GM19025 (cell line): ENCODE results near the gene SNX25.
"Not testable (repeated sequence)": the region's sequence is repeated elsewhere in the genome, so short reads cannot be mapped to it uniquely, and the experiment has no call there.

Experiments used
- ATAC-seq: cut with Tn5 transposase; IDR thresholded peaks from one replicate; pipeline ENCODE4 v1.9.1; 2021; ENCODE audit warnings: mild to moderate bottlenecking, low read depth, moderate library complexity; ENCODE audit not compliant: unreplicated experiment

Gene SNX25

DNA sequence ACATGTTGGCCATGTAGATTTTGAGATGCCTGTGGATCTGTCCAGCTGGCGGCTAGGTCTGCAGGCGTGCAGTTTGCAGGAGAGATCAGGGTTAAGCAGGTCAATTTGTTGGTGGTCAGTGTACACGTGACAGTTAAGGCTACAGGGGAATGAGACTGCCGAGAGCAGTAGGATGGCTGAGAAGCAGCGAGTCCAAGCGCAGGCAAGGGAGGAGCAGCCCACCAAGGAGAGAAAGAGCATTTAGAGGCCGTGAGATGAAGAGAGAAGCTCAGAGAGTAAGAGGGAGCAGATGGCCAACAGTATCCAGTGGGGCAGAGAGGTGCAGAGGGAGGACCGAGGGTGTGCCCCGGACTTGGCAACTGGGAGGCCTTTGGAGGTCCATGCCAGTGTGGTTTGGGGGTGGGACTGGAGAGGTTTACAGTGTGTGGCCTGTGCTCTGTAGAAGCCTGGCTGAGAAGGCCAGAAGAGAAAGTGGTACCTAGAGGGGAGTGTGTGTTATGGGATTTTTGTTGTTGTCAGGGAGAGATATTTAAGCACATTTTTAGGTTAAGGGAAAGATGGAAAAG is 18.4 kb downstream of the SNX25 start:
- no peak for ATAC-seq

GRCh38 chr4:185229021-185229818 is 19.8 kb downstream of the SNX25 start:
- ATAC-seq: no peak

GRCh38 chr4:185232370-185232769 is 23.0 kb downstream of the SNX25 start:
- no peak for ATAC-seq

DNA sequence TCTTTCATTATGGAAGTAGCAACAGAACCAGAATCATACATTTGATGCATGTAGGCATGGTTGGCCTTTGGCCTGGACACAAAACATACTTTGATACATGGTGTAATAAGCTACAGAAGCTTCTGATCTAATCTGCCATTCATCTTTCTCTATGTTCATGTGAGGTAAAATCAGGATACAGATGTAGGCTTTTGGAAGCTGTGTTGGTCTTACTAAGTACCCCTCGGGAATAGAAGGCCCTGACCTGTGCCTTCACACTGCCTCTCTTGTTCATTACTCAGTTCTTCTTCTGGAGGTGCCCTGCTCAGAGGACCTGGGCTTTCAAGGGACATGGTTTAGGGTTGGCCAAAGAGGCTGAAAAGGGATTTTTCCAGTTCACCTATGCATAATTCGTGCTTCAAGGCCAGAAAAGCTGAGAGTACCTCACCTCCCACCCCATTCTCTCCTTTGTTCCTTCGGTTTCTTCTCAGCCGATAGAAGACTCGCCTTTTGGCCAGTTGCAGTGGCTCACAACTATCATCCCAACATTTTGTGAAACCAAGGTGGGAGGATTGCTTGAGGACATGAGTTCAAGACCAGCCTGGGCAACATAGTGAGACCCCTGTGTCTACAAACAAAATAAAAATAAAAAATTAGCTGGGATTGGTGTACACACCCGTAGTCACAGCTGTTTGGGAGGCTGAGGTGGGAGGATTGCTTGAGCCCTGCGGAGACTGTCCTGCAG is 25.9 kb downstream of the SNX25 start:
- no peak for ATAC-seq

- ATAC-seq: no peak
Measured at GRCh38 chr4:185235843-185236503, 26.6 kb downstream of the SNX25 start.

DNA sequence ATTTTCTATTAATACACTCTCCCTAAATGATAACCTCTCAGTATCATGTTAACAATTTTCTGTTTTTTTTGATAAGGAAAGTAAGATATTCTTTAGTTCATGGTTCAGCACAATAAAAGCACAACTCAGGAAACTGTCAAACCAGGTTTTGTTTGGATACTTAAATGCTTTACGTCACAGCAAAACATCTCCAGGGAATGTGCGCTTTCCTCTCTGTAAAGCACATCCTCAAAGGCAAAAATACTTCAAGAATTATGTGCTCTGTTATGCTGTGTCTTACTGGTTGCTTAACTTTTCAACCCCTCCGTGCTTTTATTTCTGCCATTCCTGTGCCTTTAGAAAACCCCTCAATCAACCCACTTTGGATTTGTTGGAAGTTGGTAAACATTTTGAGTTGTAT is 27.8 kb downstream of the SNX25 start:
- ATAC-seq: no peak

DNA sequence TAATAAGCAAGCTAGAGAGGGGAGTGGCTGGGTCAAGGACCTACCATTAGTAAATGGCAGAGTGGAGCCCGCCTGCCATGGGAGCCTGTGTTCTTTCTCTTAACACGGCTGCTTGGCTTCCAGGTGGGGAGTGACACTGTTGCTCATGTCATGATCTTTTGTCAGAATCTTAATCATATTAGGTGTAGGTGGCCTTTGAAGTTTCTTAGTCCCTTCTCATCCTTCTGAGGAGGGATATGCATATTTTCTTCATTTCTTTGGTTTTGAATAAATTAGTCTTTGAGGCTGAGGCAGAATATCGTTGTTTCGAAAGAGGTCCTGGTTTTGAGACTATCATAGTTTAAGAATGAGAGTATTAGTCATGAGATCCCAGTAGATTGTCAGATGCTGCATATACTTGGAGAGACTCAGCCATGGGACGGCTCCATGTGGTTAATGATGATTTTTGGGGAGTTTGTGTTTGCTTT is 28.9 kb downstream of the SNX25 start:
- ATAC-seq: no peak

- no peak for ATAC-seq
Measured at GRCh38 chr4:185238750-185239149, 29.4 kb downstream of the SNX25 start.

GRCh38 chr4:185240486-185240885 is 31.1 kb downstream of the SNX25 start:
- ATAC-seq: not testable (repeated sequence)

DNA sequence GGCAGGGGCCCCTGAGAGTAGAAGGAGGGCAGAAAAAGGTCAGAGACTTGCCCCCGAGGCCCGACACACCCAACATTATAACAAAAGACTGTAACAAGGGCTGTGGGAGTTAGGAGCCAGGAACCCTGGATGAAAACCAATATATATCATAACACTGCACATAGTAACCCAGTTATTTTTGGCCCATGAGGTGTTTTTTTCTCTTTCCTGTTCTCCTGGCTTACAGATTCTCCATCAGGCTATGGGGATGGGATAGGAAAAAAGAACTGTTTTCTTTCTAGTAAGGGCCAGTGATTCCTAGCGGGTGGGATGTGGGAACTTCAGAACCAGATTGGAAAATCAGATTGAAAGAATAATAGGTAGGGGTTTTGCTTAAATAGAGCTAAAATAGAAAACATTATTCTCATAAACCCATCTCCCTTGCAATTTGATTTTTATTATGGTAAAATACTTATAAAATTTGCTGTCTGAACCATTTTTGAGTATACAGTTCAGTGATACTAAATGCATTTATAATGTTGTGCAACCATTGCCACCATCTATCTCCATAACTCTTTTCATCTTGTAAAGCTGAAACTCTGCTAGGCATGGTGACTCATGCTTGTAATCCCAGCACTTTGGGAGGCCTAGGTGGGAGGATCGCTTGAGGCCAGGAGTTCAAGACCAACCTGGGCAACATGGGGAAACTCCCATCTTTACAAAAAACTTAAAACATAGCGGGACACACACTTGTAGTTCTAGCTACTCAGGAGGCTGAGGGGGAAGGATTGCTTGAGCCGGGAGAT is 33.5 kb downstream of the SNX25 start:
- ATAC-seq: no peak

DNA sequence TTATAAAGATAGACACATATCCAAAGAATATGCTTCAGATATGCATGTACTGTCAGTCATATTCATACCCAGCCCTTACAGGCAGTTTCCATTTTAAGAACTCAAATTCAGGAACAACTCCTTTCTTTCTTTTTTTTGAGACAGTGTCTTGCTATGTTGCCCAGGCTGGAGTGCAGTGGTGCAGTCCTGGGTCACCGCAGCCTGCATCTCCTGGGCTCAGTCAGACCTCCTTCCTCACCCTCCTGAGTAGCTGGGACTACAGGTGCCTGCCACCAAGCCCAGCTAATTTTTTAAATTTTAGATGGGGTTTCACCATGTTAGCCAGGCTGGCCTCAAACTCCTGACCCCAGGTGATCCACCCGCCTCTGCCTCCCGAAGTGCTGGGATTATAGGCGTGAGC is 34.5 kb downstream of the SNX25 start:
- ATAC-seq: no peak

DNA sequence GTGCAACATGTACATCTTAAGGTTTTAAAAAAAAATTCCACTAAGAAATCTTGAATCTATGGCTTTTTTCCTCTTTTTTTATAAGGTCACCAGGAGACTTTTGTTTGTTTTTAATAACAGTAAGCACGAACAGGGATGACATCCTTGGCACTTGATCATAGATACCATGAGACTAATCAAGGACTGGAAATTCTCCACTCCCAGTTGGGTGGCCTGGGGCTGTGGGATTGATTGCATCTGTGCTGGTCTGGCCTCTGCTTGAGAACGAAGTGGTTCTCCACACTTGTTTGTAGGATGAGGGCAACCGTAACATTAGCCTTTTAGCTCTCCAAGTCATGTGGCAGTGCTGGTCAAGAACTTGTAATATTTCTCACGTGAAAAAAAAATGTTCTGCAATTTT is 35.4 kb downstream of the SNX25 start:
- no peak for ATAC-seq

- ATAC-seq: no peak
Measured at GRCh38 chr4:185246453-185246852, 37.1 kb downstream of the SNX25 start.

DNA sequence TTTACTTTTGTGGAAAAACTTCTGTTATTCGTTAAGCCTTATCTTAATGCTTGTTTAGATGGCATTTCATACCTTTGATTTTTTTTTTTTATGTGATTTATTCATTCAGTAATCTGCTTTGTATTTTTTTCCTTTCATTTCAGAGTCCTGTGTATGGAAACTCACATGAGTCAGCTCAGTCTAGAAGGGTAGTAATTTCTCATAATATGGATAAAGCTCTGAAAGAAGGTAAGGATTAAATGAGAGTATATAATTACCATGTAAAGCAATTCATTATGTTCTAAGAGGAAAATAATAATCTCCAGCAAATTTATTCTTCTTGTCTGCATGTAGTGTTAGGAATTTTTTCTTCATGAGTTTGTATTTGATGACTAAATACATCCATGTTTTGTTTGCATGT is 37.8 kb downstream of the SNX25 start:
- ATAC-seq: no peak

- ATAC-seq: no peak
Measured at GRCh38 chr4:185248393-185249039, 39.1 kb downstream of the SNX25 start.

DNA sequence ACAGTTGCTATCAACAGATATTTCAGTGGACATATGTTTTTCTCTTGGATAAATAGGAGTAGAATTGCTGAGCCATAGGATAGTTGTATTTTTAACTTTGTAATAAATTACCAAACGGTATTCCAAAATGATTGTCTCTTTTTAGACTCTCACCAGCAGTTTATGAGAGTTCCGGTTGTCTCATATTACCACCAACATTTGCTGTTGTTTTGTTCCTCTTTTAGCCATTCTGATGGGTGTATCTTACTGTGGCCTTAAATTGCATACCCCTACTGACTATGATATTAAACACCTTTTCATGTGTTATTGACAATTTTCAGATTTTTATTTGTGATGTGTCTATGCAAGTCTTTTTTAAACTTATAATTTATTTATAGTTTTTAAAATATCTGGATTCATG is 39.7 kb downstream of the SNX25 start:
- ATAC-seq: no peak

- no peak for ATAC-seq
Measured at GRCh38 chr4:185254434-185254833, 45.0 kb downstream of the SNX25 start.

DNA sequence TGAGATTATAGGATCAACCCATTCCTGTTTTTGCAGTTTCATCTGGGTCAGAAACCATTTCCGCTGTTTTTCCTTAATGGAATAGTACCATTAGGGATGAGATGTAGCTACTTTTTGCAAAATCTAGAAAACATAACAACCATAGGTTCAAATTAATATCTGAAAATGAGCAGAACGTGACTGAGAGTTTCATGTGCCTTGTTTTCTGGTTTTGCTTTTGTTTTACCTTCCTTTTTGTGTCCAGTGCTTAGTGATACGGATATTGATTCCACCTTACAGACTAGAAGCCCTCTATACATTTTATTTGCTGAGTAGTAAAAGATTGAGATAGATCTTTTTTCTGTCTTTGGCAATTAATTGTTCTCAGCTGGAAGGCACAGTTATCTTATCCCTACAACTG is 46.5 kb downstream of the SNX25 start:
- no peak for ATAC-seq

- ATAC-seq: no peak
Measured at GRCh38 chr4:185256446-185256845, 47.0 kb downstream of the SNX25 start.

- ATAC-seq: no peak
Measured at GRCh38 chr4:185257086-185257485, 47.7 kb downstream of the SNX25 start.
